GM03348 (cell line): ENCODE results near the gene SNX22.

Source experiments
- DNase-seq: peaks from one replicate; pipeline ENCODE4 v3.0.0; 2012; ENCODE audit warnings: low spot score

The SNX22 gene

DNA sequence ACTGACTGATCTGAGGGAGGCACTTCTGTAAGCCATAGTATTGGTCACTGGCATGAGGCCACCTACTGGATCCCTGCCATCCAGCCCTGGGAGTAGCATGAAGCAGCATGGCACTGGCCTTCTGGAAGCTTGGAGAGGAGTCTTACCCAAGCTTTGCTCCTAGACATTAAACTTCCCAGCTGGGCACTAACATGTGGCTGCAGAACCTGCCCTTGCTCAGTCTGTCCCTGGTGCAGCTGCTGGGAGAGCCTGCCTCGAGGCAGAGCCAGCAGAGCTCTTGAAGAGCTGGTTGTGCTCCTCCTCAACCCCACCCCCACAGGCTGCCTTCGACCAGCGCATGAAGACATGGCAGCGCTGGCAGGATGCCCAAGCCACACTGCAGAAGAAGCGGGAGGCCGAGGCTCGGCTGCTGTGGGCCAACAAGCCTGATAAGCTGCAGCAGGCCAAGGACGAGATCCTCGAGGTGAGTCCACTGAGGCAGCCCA, 17.1 kb upstream of the SNX22 start:
- DNase-seq: no peak

GRCh38 chr15:64136347-64136746, 15.2 kb upstream of the SNX22 start:
- no peak for DNase-seq

- DNase-seq: no peak
These were observed 14.2 kb upstream of the SNX22 start for GRCh38 chr15:64137226-64137833.

- no peak for DNase-seq
These were observed 13.1 kb upstream of the SNX22 start for GRCh38 chr15:64138331-64138941.

DNA sequence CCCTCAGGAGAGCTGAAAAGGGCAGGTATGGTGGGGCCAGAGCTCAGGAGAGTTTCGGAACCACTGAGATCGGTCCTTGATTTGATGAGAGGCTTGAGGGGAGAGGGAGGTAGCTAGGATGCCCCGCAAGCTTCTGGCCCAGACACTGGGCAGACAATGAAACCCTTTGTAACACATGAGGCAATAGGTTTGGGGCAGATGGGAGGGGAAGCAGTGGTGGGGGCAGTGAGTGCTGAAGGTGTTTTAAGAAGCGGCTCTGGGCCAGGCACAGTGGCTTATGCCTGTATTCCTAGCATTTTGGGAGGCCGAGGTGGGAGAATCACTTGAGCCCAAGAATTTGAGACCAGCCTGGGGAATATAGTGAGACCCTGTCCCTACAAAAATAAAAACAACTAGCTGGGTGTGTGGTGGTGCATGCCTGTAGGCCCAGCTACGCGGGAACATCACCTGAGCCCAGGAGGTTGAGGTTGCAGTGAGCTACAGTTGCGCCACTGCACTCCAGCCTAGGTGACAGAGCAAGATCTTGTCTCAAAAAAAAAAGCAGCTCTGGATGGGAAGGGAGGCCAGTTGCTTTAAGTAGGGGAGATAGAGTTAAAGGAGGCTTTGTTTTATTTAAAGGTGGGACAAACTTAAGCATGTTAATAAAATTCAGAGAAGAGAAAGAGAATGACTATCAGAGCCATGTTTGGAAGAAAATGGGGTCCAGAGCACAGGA, 9.6 kb upstream of the SNX22 start:
- no peak for DNase-seq

DNA sequence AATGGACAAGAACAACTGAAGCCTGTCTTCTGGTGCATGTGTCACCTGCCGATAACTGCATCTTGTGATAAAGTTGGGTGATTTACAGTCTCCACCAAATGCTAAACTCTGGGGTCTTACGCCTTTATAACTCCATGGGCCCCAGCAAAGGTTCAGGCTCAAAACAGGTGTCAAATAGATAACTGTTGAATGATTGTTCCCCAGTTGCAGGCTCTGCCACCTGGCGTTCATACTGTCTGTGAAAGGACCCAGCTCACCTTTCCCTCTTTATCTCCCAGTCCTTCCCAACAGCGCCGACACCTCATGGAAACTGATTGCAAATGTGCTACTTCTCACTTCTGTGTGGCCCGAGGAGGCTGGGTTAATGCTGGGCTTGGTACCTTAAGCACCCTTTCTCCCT, 8.3 kb upstream of the SNX22 start:
- DNase-seq: no peak

DNA sequence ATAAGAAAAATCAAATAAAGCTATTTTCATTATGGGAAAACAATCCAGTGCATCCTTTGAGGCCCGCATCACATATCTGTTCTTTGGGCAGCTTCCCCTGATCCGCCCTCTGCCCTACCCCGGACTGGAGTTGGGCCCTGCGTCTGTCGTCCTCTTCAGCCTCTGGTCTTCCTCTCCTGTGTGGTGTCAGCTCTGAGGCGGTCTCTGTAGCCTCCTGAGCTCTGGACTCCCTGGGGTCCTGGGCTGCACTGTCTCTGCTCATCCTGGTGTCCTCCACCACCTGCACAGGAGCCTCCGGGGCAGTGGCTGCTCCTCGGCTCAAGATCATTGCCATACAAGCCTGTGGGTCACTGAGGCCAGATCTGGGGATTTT, 7.4 kb upstream of the SNX22 start:
- no peak for DNase-seq

DNA sequence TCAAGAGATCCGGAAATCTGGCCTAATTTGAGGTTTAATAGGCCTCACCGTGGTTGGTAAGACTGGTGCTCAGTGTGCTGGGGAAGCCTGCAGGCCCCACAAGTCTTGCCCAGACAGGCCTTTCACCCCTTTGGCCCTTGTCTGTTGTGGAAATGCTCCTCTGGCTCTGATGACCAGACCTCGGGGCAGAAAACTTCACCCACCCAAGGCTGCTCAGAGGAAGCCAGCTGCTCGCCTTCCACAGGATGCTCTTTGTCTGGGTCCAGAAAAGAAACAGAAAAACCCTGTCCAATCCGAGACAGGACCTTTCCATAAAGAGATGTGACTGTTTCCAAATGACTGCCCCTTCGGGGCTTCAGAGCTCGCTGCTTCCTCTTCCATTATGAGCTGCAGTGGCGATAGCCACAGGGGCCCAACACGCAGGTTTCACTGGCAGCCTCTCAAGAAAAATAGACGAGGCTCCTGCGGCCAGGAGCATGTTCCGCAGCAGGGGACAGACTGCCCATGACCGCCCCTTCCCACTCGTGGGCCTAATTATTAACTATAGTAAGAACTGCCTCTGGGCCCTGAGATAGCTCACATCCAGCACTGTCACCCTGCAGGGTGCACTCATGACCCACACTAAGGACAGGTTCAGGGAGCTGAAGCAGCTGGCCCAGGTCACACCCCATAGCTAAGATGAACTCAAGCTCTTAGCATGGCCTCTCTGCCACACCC, 6.8 kb upstream of the SNX22 start:
- no peak for DNase-seq

- DNase-seq: no peak
These were observed 5.5 kb upstream of the SNX22 start for GRCh38 chr15:64146041-64146440.

DNA sequence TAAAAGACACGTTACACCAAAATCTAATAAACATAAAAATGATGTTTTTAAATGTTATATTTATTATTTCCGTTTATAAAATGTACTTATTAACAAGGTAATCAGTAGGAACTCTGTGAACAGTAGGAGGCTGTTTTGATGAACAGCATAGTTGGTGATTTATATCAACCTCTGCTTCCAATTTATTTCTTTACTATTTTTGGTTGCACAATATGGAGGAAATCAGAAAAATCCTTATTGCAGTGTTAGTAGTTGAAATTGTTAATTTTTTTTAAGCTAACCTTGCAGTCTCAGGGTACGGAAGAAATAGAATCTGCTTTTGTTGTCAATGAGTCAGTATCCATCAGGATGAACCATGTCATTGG, 5.0 kb upstream of the SNX22 start:
- DNase-seq: no peak

DNA sequence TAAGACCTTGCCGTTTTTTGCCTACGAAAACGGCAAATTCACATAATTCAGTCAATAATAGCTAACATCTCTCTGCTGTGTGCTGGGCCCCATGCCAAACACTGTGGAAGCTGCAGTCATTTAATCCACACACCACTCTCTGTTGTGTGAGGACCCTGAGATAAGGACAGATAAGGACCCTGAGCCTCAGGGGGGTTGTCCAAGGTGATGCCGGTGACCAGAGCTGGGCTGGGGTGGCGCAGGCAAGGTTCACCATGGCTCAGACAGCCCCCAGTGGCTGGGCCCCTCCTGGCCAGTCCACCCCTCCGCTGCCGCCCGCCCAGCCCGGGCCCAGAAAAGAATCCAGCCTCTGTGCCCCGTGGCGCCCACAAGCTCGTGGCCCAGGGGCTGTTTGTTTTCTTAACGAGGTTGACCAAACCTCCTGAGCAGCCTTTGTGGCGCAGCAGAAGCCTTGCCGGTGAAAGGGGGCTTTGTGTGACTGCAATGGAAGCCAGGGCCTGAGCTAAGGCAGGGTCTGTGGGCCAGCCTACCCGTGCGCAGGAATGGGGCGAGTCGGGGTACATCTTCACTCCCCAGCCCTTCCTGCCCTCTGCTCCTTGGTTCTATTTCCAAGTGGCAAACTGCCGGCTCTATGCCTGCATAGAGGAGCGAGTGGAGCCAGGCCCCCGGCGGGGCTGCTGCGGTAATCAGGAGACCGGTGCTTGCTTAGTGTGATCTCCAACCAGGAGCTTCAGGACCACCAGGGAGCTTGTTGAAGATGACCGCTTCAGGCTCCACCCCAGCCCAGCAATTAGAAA, 4.4 kb upstream of the SNX22 start:
- DNase-seq: no peak

- no peak for DNase-seq
These were observed 3.4 kb upstream of the SNX22 start for GRCh38 chr15:64148168-64148567.

GRCh38 chr15:64148581-64148980, 3.0 kb upstream of the SNX22 start:
- DNase-seq: no peak

DNA sequence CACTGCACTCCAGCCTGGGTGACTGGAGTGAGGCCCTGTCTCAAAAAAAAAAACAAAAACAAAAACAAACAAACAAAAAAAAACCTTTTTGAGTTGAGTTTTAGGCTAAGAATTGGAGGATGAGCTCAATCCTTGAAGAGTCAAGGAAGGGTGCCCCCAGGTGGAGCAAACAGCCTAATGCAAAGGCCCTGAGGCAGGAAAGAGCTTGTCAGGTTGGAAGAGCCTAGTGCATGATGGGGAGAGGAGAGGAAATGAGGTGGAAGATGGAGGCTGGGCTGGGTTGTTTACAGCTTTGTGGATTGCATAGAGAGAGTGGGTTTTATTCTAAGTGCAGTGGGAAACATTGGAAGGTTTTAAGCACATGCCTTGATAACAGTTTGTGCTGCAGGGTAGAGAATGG, 2.1 kb upstream of the SNX22 start:
- DNase-seq: no peak

DNA sequence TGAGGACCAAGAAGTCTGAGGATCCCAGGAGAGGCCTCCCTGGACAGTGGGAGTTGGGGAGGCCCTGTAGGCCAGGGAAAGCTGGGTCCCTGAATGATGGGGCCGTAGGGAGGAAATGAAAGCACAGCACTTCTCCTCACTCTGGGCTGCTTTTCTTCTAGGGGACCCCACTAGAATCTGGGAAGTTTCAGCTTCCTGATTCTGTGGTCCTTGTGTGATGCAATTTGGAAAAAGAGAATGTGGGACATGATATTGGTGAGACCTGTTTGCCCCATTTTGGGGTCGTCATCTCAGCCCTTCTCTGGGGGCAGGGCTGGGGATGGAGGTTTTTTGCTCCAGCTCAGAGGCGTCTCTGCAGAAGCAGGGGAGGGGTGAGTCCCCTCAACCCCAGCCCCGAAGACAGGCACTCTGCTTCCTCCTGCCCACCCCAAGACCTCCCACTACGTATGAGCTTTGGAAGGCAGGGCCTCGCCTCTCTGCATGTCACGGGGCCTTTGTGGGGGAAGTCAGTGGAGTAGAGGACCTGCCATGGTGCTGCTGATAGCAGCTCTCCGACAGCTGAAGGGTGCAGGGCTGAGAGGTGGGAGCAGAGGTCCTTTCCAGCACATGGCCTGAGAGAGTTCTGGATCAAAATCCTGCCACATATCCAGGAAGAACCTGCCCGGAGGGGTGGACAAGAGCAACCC, 1.5 kb upstream of the SNX22 start:
- no peak for DNase-seq

- DNase-seq: peak; percentile 19
These were observed 1.2 kb downstream of the SNX22 start for GRCh38 chr15:64152507-64153387.

DNA sequence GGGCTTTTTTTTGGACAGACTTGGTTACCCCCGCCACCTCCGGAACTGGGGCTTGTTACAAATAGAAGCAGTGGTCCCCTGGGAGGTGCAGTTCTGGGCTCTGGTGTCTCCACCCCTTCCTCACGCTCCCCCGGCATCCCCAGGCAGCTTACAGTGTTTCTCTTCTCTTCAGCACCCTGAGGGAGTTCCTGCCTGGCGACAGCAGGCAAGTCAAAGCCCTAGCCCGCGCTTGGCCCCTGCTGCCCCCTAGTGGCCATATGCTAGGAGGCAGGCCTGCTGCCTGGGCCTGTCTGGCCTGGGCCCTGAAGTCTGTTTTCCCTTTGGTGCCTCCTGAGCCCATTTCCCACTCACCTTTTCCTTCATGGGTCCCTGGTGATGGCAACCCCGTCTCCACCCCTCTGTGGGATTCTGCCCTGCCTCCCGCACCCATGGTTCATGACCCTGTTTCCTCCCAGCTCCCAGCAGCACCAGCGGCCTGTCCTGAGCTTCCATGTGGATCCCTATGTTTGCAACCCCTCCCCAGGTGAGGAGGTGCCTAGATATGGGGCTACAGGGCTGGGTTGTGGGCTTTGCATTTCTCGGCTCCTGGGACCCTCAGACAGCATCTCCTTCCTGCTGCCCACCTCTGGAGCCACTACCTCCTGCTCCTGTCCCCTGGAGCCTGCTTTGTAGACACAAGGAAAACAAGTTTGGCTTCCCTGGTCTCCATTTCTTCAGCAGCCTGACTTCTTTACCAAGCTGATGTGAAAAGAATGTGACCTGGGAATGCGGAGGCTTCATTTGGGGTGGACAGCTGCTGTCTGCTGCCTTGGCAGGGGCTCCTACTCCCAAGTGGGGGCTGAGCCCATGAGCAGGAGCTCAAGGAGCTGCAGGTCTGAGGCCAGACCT, 2.2 kb downstream of the SNX22 start:
- DNase-seq: peak; percentile 96

GRCh38 chr15:64155802-64156651, 4.5 kb downstream of the SNX22 start:
- no peak for DNase-seq
